SK-N-MC (cell line): ENCODE data around the gene ARID4B.

Source experiments
- EZH2 ChIP-seq: fragments of 200-600 bp; sonication (generic); IDR thresholded peaks from one replicate; pipeline ENCODE4 v1.6.1; 2017; ENCODE audit warnings: antibody characterized with exemption
- POLR2AphosphoS5 ChIP-seq: IDR thresholded peaks from 2 replicates; pipeline ENCODE4 v1.6.1; 2012; ENCODE audit warnings: mild to moderate bottlenecking, low read depth, low read length, borderline replicate concordance

- TF ChIP-seq POLR2AphosphoS5 (no peak), EZH2 (no peak)
Observed at GRCh38 chr1:235190431-235190830, 137.5 kb downstream of the ARID4B start.
